Gastroesophageal sphincter (tissue), 3 donors: ENCODE data around the gene SIRPB1.
"Not testable (repeated sequence)": the region's sequence is repeated elsewhere in the genome, so short reads cannot be mapped to it uniquely, and the experiment has no call there.

ENCODE experiments used
- POLR2AphosphoS5 ChIP-seq: sonication (generic); formaldehyde crosslinking; IDR thresholded peaks from one replicate; pipeline ENCODE4 v1.6.1; 2017; ENCODE audit warnings: antibody characterized with exemption
- TF ChIP-seq, protein P1 (sequence below), 4 experiments: fragments of 200-600 bp in 2 of 4; fragments of 450-650 bp in 2 of 4; sonication (generic) in 1 of 4; IDR thresholded peaks; one replicate each; pipeline ENCODE4 v1.5.1; 2017 to 2019; ENCODE audit warnings: antibody characterized with exemption in 4 of 4, mild to moderate bottlenecking in 2 of 4, moderate library complexity in 2 of 4

DNA sequence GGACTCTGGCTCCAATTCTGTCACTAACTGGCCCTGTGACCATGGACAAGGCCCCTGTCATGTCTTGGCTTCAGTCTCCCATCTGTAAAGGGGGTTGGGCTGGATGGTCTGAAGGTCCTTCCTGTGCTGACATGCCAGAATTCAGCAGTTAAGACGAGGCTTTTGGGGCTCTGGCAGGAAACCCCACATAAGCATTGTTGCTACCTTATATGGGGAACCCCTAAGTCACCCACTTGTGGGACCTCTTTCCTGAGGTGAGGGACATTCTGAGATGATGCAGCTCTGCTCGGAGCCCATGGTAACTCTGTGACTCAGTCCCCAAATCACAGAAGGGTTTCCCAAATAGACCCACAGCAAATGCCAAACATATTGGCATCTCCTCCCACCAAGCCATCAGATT is 42.5 kb downstream of the SIRPB1 start:
- not testable (repeated sequence) for TF ChIP-seq POLR2AphosphoS5
- TF ChIP-seq, protein P1, sequence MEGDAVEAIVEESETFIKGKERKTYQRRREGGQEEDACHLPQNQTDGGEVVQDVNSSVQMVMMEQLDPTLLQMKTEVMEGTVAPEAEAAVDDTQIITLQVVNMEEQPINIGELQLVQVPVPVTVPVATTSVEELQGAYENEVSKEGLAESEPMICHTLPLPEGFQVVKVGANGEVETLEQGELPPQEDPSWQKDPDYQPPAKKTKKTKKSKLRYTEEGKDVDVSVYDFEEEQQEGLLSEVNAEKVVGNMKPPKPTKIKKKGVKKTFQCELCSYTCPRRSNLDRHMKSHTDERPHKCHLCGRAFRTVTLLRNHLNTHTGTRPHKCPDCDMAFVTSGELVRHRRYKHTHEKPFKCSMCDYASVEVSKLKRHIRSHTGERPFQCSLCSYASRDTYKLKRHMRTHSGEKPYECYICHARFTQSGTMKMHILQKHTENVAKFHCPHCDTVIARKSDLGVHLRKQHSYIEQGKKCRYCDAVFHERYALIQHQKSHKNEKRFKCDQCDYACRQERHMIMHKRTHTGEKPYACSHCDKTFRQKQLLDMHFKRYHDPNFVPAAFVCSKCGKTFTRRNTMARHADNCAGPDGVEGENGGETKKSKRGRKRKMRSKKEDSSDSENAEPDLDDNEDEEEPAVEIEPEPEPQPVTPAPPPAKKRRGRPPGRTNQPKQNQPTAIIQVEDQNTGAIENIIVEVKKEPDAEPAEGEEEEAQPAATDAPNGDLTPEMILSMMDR (IDR thresholded peaks at IDR 0.05): not testable (repeated sequence)
